ENCODE measurements around the gene RPL39. TPM values are rescaled to one million over a fixed set of nuclear protein-coding genes. Genes with fewer than 3 reads are reported as not detected.

RPL39 gene
- 508 and 2,056 TPM in 2 replicates for total RNA-seq

GRCh38 chrX:119791437-119792231 lies at the start of gene RPL39:
TSS of gene RPL39 (minus strand) at chrX:119791630. CDS start at chrX:119791576, 54 bp downstream.

GRCh38 chrX:119757979-119758730 lies 33.3 kb downstream of the RPL39 start, which contains the start of gene SOWAHD:
TSS of gene SOWAHD (plus strand) at chrX:119758588. CDS start at chrX:119758668, 80 bp downstream.

Small RNA genes within 50 kb of the gene (small RNA-seq; reads per million reads assigned to genes)
- not detected for gene SNORA69 (ENCODE audit: low replicate concordance)

Other genes with a start within 250 kb of the RPL39 start
- gene STEEP1, start 226.2 kb downstream of the RPL39 start, total RNA-seq = 26.8 and 43.8 TPM in 2 replicates
- gene UBE2A, start 217.1 kb downstream of the RPL39 start, total RNA-seq = 37.9 and 38.4 TPM in 2 replicates
- gene NKRF, start 185.2 kb downstream of the RPL39 start, total RNA-seq = 3.5 and 5.9 TPM in 2 replicates
- gene SEPTIN6, start 98.5 kb downstream of the RPL39 start, total RNA-seq = 13.7 and 18.4 TPM in 2 replicates
- gene SOWAHD, start 33.0 kb downstream of the RPL39 start, total RNA-seq = 0.22 TPM in 1 of 2 replicates, not detected in the other
- gene UPF3B, start 61.3 kb upstream of the RPL39 start, total RNA-seq = 1.0 and 1.5 TPM in 2 replicates
- gene RNF113A, start 80.1 kb upstream of the RPL39 start, total RNA-seq = 10.3 and 27.1 TPM in 2 replicates
- gene NDUFA1, start 80.2 kb upstream of the RPL39 start, total RNA-seq = 29.1 and 63.2 TPM in 2 replicates
- gene AKAP14, start 104.3 kb upstream of the RPL39 start, total RNA-seq = not detected in 2 replicates
- gene NKAP, start 152.1 kb upstream of the RPL39 start, total RNA-seq = 4.0 and 6.3 TPM in 2 replicates

Measured in placental pericyte (primary cell).